Measurements from ENCODE around the gene SKIC3. TPM values are rescaled to one million over a fixed set of nuclear protein-coding genes. Genes with fewer than 3 reads are reported as not detected.

SKIC3 gene
- total RNA-seq, 1 experiment from 2014 or later, result 98.6 TPM

DNA sequence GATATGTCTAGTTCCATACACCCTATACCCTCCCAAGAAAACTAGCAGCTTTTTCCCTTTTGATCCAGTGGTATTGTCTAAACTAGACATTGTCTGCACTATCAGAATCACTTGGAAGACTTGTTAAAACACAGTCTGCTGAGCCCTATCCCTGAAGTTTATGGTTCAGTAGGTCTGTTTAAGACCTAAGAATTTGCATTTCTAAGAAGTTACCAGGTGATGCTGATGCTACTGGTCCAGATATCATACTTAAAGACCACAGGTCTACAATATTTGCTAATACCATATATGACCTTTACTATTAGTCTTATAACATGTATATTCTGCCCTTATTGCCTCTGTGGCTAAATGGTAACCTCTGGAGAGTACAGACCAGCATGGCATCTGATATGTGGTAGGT, 23.3 kb downstream of the SKIC3 start:
- DNase-seq (ENCODE audit: low read depth), result no peak

DNA sequence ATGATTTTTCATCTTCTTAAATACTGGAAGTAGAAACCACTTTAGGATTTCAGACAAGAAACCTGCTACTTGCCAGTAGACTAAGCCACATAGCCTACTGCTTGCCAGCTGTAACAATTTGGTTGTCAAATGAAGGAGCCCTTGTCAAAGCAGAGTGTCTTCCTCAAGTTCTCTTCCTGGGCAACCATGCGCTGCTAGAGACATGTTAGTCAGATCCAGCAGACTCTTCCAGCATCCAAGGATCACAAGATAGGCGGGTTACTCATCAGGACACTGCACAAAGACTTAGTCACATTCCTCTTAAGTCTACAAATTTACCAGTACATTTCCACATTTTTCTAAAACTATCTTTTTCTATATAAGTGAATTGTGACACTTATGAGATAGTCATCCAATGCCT, 24.4 kb downstream of the SKIC3 start:
- peak; percentile 89 for DNase-seq (ENCODE audit: low read depth)

DNA sequence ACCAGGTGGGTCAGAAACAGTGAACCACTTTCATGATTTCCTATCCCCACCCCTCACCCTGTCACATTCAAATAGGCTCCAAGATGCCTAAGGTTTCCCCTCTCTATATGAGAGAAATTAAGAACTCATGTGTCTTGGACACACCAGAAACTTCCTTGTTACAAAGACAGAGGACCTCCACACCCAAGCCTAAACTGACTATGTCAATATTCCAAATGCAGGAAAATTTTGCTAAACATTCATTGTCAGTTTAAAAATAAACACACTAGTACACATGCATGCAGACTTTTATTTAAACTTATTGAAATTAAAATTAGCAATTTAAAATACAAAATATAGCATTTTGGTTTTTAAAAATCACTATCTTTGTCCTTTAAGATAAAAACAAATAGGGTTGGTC, 26.2 kb downstream of the SKIC3 start:
- no peak for DNase-seq (ENCODE audit: low read depth)

DNA sequence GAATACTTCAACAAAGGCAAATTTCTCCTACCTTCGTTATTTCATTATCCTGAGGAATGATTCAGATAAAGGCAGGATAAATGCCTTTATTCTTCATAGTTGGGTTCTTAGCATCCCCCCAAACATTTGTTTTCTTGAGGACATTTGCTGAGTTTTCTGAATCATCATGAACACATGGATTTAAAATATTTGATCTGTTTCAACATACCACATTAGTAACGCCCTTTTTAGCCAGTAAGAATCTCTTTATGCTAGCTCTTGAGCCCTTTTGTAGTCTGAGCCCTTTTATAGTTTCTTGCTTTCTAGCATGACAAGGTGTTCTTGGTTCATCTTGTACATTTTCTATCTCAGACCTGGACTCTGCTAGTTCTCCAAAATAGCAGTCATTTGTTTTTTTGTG, 27.9 kb downstream of the SKIC3 start:
- DNase-seq (ENCODE audit: low read depth), result peak; percentile 56

DNA sequence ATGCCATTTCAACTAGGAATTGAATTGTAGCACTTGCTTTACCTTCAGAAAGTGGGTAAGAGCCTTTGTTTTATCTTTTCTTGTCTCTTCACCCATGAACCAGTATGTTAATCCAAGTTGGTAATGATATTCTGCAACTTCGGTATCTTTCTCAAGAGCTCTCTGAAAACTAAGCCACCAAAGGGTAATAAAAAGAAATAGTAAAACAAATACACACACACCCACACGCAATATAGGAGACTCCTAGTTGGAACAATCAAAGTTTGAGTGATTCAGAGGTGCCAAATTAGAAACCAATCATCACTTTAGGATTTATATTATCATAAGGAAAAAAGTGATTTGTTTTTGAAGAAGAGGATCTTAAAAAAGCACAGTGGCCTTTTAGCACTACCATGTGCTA, 30.4 kb downstream of the SKIC3 start:
- DNase-seq (ENCODE audit: low read depth), result no peak

DNA sequence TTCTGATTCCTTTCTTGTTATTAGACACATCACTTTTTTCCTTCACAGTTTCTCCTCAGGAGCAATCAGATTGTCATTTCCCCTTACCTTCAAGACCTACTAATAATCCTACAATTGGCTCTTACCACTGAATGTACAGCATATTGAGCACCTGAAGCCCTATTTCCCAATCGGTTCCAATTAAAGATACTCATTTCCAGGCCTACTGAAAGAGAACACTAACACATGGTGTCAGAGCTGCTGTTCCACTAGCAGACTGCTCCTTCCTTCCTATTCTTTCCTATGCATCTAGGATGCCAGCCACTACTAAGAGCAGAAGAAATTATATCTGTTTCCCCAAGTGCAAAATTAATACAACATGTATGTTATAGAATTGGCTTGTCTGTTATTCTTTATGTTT, 34.6 kb downstream of the SKIC3 start:
- DNase-seq (ENCODE audit: low read depth), result no peak

DNA sequence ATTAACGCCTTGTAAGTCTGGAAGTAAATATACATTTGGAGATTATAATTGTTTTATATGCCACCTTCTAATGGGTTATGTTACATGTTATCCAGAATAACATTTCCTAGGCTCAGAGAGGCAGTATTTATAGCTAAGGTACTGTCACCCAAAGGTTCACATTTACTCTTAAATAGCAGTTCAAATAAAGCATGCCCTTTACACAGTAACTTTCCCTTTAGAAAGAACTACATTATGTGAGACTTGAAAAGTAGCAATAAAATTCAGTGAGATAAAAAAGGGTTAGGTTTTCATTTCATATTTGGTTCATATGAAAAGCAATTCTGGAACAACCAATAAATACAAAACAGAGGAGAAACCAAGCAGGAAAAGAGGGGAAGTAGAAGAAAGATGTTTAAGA, 35.1 kb downstream of the SKIC3 start:
- no peak for DNase-seq (ENCODE audit: low read depth)

DNA sequence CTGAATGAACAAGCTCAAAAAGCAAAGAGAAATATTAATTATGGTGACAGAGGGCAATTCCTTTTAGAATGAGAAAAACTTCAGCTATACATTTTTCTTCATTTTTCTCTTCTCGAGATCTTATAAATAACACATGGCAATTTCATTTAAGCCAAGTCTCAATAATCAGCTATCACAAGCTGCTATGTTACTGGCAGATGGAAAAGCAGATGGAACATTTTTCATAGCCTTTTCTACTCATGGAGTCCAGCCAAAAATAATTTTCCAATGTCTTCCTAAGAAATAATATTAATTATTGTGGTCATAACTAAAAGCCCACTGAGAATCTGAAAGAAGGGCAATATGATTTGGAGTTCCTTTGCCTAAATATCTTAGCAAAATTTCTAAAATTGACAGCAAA, 35.6 kb downstream of the SKIC3 start:
- DNase-seq (ENCODE audit: low read depth), result no peak

DNA sequence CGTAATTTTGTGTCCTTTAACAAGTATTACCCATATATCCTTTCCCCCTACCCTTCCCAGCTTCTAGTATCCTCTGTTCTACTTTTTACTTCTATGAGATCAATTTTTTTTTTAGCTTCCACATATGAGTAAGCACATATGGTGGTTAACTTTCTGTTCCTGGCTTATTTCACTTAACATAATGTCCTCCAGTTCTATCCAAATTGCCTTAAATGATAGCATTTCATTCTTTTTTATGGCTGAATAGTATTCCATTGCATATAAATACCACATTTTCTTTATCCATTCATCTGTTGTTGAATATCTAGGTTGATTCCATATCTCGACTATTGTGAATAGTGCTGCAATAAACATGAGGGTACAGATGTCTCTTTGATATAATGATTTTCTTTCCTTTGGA, 36.4 kb downstream of the SKIC3 start:
- DNase-seq (ENCODE audit: low read depth), result no peak

DNA sequence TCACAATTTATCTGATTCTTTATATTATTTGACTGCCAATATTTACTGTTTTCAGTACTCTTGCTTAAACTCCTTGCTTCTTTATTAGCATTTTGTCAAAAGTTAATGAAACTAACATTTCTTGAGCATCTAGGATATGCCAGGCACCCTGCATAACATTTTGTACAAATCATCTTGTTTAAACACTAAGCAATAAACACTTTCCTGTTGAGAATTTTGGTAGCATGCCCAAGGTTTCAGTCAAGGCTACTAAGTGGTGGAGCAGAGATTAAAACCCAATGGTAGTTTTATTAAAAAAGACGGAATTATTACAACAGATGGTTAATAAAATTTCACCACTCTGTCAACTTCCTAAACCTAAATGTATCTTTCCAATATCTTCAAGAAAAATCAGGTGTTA, 43.2 kb downstream of the SKIC3 start:
- no peak for DNase-seq (ENCODE audit: low read depth)

DNA sequence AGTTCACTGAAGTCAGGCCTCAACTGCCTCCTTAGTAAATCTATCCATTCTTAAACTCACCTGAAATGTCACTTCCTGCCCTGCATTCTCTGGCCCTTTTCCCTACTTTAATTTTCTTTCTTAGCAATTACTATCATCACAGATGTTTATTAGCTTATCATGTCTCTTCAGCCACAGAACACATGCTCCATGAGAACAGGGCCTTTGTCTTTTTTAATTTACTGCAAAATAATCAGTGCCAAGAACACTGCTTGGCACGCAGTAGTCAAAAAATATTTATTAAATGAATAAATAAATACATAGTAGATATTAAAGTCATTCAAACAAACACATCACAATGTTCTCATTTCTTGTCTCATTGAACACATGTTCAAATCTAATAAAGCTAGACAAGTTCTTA, 46.2 kb downstream of the SKIC3 start:
- DNase-seq (ENCODE audit: low read depth), result no peak

Other genes with a start within 250 kb of the SKIC3 start
- not detected in 2 replicates for gene FAM81B, start 163.6 kb downstream of the SKIC3 start, total RNA-seq (2014; rRNA removed)
- gene ARSK, start 124 bp upstream of the SKIC3 start, total RNA-seq (2014; rRNA removed), result 10.0 and 10.4 TPM in 2 replicates
- 1.3 and 1.6 TPM in 2 replicates for gene GPR150, start 65.1 kb upstream of the SKIC3 start, total RNA-seq (2014; rRNA removed)
- gene RFESD, start 91.8 kb upstream of the SKIC3 start, total RNA-seq (2014; rRNA removed), result 1.9 TPM in 2 replicates
- 1.4 and 1.7 TPM in 2 replicates for gene SPATA9, start 128.0 kb upstream of the SKIC3 start, total RNA-seq (2014; rRNA removed)
- 285 and 300 TPM in 2 replicates for gene RHOBTB3, start 176.4 kb upstream of the SKIC3 start, total RNA-seq (2014; rRNA removed)